A673 (cell line): Measurements from ENCODE around the gene SFSWAP. TPM values are rescaled to one million over a fixed set of nuclear protein-coding genes. Genes with fewer than 3 reads are reported as not detected.
"Not testable (repeated sequence)": the region's sequence is repeated elsewhere in the genome, so short reads cannot be mapped to it uniquely, and the experiment has no call there.

Source experiments
- BruUV-seq: library from RNA; stranded (reverse); fragments of 400-500 nt; replicated peaks from 2 replicates; lab custom pipeline; 2021; lab: Mats Ljungman, UMichigan
- CTCF ChIA-PET: fragments of 300-600 bp; sonication (Branson Sonifier 250); formaldehyde crosslinking; loops from one replicate; lab custom pipeline; 2022; ENCODE audit warnings: antibody characterized with exemption; lab: Charles Lee
- POLR2A ChIA-PET: fragments of 300-600 bp; sonication (Branson Sonifier 250); formaldehyde crosslinking; loops from one replicate; lab custom pipeline; 2022; ENCODE audit warnings: antibody characterized with exemption; ENCODE audit not compliant: low non-redundant PET; lab: Charles Lee
- DNase-seq: peaks from one replicate; pipeline ENCODE4 v3.0.0-alpha.2; 2015; ENCODE audit warnings: low spot score
- H3K27ac ChIP-seq: fragments of 200-600 bp; sonication (generic); 2 replicates; pipeline ENCODE4 v1.5.1; 2016; ENCODE audit warnings: mixed run types, low read depth, mild to moderate bottlenecking, mixed read lengths, antibody characterized with exemption, low read length; ENCODE audit not compliant: poor library complexity, severe bottlenecking
- H3K27me3 ChIP-seq: fragments of 200-600 bp; sonication (generic); replicated peaks from 2 replicates; pipeline ENCODE4 v1.6.1; 2017; ENCODE audit warnings: mixed run types, low read depth, mild to moderate bottlenecking, mixed read lengths, antibody characterized with exemption, low read length; ENCODE audit not compliant: insufficient read depth, poor library complexity
- H3K36me3 ChIP-seq: fragments of 200-600 bp; sonication (generic); 2 replicates; pipeline ENCODE4 v1.6.1; 2016; ENCODE audit warnings: mixed run types, mild to moderate bottlenecking, mixed read lengths, antibody characterized with exemption, low read length; ENCODE audit not compliant: insufficient read depth, poor library complexity, severe bottlenecking
- H3K4me1 ChIP-seq: fragments of 200-600 bp; sonication (generic); 2 replicates; pipeline ENCODE4 v1.6.1; 2017; ENCODE audit warnings: mixed run types, mild to moderate bottlenecking, mixed read lengths, antibody characterized with exemption, low read length; ENCODE audit not compliant: insufficient read depth, poor library complexity, severe bottlenecking
- H3K4me3 ChIP-seq: fragments of 200-600 bp; sonication (generic); 2 replicates; pipeline ENCODE4 v1.5.1; 2016; ENCODE audit warnings: low read depth, mixed run types, mild to moderate bottlenecking, mixed read lengths, low read length; ENCODE audit not compliant: poor library complexity, severe bottlenecking
- H3K9me3 ChIP-seq: fragments of 200-600 bp; sonication (generic); 2 replicates; pipeline ENCODE4 v1.6.1; 2016; ENCODE audit warnings: mixed run types, low read depth, mild to moderate bottlenecking, mixed read lengths, antibody characterized with exemption, low read length; ENCODE audit not compliant: poor library complexity, severe bottlenecking
- CTCF ChIP-seq: fragments of 300-800, 200-600 bp; sonication (generic); conservative IDR thresholded peaks from 2 replicates; pipeline ENCODE4 v1.5.1; 2017; ENCODE audit warnings: low read depth, mild to moderate bottlenecking, antibody characterized with exemption, low read length, moderate library complexity, mixed read lengths
- EZH2 ChIP-seq: fragments of 200-600 bp; sonication (generic); IDR thresholded peaks from 2 replicates; pipeline ENCODE4 v1.6.1; 2017; ENCODE audit warnings: borderline replicate concordance, low read depth, mild to moderate bottlenecking, mixed read lengths, antibody characterized with exemption, low read length; ENCODE audit not compliant: poor library complexity, severe bottlenecking
- intact Hi-C: fragments of 100-400 bp; cut with micrococcal nuclease; formaldehyde crosslinking; loops from one replicate; pipeline ENCODE4 v1.10.0; 2022; ENCODE audit not compliant: unreplicated experiment
- total RNA-seq: library from RNA; stranded (reverse); gene quantifications from 2 replicates; pipeline ENCODE4 v1.2.3, GENCODE V29; 2021

SFSWAP gene
- total RNA-seq, 1 experiment from 2014 or later: 66.4 TPM

DNA sequence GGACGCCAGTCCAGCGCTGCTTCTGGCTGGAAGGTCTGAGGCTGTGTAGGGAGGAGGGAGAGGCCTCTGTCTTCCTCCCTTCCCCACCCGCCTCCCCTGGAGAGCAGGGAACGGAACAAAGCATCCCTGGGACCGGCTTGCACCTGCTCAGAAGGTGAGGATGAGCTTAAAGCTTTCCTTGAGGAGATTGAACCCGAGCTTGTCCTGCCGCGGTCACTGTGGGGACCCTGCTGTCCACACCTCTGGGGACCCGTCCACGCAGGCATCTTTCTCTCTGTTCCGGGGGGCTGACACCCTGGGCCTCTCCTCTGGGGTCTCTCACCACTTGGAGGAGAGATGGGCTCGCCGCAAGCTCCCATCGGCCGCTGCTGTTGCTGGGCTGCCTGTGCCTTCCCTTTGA, 33.2 kb upstream of the SFSWAP start:
- Histone ChIP-seq H3K36me3 (no peaks in the 10 kb centered on the region), H3K27me3 (peaks cover 6% of the 10 kb centered on the region), H3K4me1 (no peaks in the 10 kb centered on the region), H3K9me3 (no peaks in the 10 kb centered on the region), H3K27ac (no peak overlapping the region), H3K4me3 (no peak overlapping the region)
- ChIA-PET CTCF (no interaction called here), POLR2A (no interaction called here)
- TF ChIP-seq CTCF: no peak
- TF ChIP-seq EZH2: no peak
- intact Hi-C loops: no loop called here
- no TSS peak for BruUV-seq
- DNase-seq: no peak

- CTCF ChIA-PET, BruUV-seq, H3K4me3 ChIP-seq, DNase-seq, H3K9me3 ChIP-seq, intact Hi-C loops, POLR2A ChIA-PET, H3K36me3 ChIP-seq, H3K4me1 ChIP-seq, H3K27me3 ChIP-seq, H3K27ac ChIP-seq: not testable (repeated sequence)
These were observed 32.3 kb upstream of the SFSWAP start for GRCh38 chr12:131678389-131679181.

DNA sequence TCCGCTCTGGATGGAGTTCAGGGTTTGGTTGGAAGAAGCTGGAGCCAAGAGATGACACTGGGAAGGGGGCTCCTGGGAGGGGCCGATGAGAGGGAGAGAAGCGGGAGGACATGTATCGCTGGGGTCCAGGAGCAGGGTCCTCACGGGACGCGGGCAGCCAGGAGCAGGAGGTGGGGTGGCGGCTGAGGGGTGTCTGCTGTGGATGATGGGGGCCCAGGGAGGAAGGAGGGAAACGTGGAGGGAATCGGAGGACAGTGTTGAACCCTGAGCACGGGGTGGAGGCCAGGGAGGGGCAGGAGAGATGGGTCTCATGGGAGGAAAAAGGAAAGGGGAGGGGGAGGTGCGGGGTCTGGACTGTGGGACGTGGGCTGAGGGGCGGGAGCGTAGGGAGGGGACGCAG, 31.7 kb upstream of the SFSWAP start:
- POLR2A ChIA-PET, intact Hi-C loops, BruUV-seq, H3K4me1 ChIP-seq, H3K9me3 ChIP-seq, H3K27me3 ChIP-seq, H3K36me3 ChIP-seq, DNase-seq, H3K4me3 ChIP-seq, CTCF ChIA-PET, H3K27ac ChIP-seq: not testable (repeated sequence)

- intact Hi-C loops, POLR2A ChIA-PET: not testable (repeated sequence)
These were observed 31.1 kb upstream of the SFSWAP start for GRCh38 chr12:131679816-131680215.

GRCh38 chr12:131680392-131681256, 30.3 kb upstream of the SFSWAP start:
- POLR2A ChIA-PET, H3K9me3 ChIP-seq, H3K4me3 ChIP-seq, H3K4me1 ChIP-seq, DNase-seq, intact Hi-C loops, H3K27ac ChIP-seq, BruUV-seq, H3K27me3 ChIP-seq, H3K36me3 ChIP-seq, CTCF ChIA-PET: not testable (repeated sequence)

More at GRCh38 chr12:131679816-131680215, 31.1 kb upstream of the SFSWAP start:
- H3K4me3 ChIP-seq, BruUV-seq, DNase-seq, H3K36me3 ChIP-seq, CTCF ChIA-PET, H3K9me3 ChIP-seq, H3K4me1 ChIP-seq, H3K27ac ChIP-seq, H3K27me3 ChIP-seq: not testable (repeated sequence)
